Vagina (tissue), 2 donors: ENCODE results near the gene NLGN1. TPM values are rescaled to one million over a fixed set of nuclear protein-coding genes. Genes with fewer than 3 reads are reported as not detected.

ENCODE experiments used
- DNase-seq, 2 donors: peaks; one replicate each; pipeline ENCODE4 v3.0.0-alpha.2; 2017; ENCODE audit errors: extremely low spot score in 2 of 2
- H3K27ac ChIP-seq: fragments of 200-600 bp; sonication (generic); one replicate; pipeline ENCODE4 v1.5.1; 2019
- H3K27me3 ChIP-seq: fragments of 200-600 bp; sonication (generic); one replicate; pipeline ENCODE4 v1.5.1; 2019
- H3K36me3 ChIP-seq, 2 donors: fragments of 200-600 bp; sonication (generic); one replicate each; pipeline ENCODE4 v1.5.1; 2017 to 2019
- H3K4me1 ChIP-seq: fragments of 200-600 bp; sonication (generic); one replicate; pipeline ENCODE4 v1.5.1; 2019
- H3K4me3 ChIP-seq, 2 donors: fragments of 200-600 bp; sonication (generic); 1 replicate in 1 of 2; 2 replicates in 1 of 2; pipeline ENCODE4 v1.5.1; 2016 to 2019
- H3K9me3 ChIP-seq: fragments of 200-600 bp; sonication (generic); one replicate; pipeline ENCODE4 v1.5.1; 2019
- CTCF ChIP-seq, 3 experiments: fragments of 450-650 bp in 2 of 3; fragments of 200-600 bp in 1 of 3; sonication (generic) in 1 of 3; IDR thresholded peaks; one replicate each; pipeline ENCODE4 v1.5.1; 2017 to 2019; ENCODE audit warnings: antibody characterized with exemption in 3 of 3, mild to moderate bottlenecking in 2 of 3, moderate library complexity in 2 of 3
- POLR2A ChIP-seq, 2 donors: fragments of 450-650 bp; IDR thresholded peaks; one replicate each; pipeline ENCODE4 v1.6.1; 2017; ENCODE audit warnings: antibody characterized with exemption in 2 of 2, mild to moderate bottlenecking in 2 of 2, moderate library complexity in 2 of 2
- POLR2AphosphoS5 ChIP-seq, 2 donors: sonication (generic); formaldehyde crosslinking; IDR thresholded peaks; one replicate each; pipeline ENCODE4 v1.9.0; 2017; ENCODE audit warnings: antibody characterized with exemption in 2 of 2, mild to moderate bottlenecking in 2 of 2, low read depth in 1 of 2; ENCODE audit not compliant: insufficient read depth in 1 of 2
- intact Hi-C: fragments of 100-400 bp; cut with DNase I; formaldehyde crosslinking; loops from one replicate; pipeline ENCODE4 v1.15.1; 2023
- total RNA-seq: library from RNA; depleted of rRNA; stranded (reverse); fragments of >200 nt; gene quantifications from one replicate; pipeline ENCODE4 v1.2.3, GENCODE V29; 2016

The NLGN1 gene
- total RNA-seq, 1 donor from 2014 or later: 4.7 TPM

GRCh38 chr3:173992416-173992815 lies 594.9 kb downstream of the NLGN1 start:
- no peaks in the 10 kb centered on the region for H3K36me3 ChIP-seq
- intact Hi-C loops: no loop called here
- no peaks in the 10 kb centered on the region for H3K27me3 ChIP-seq
- TF ChIP-seq POLR2A (IDR thresholded peaks at IDR 0.05): no peak
- no peak for TF ChIP-seq CTCF (IDR thresholded peaks at IDR 0.05)
- TF ChIP-seq POLR2AphosphoS5 (IDR thresholded peaks at IDR 0.05; ENCODE audit: insufficient read depth in 1 of 2, low read depth in 1 of 2): no peak
- H3K27ac ChIP-seq: no peak overlapping the region
- H3K9me3 ChIP-seq: no peaks in the 10 kb centered on the region
- peaks cover 4% of the 10 kb centered on the region for H3K4me1 ChIP-seq
- no peak for DNase-seq
- no peak overlapping the region for H3K4me3 ChIP-seq

DNA sequence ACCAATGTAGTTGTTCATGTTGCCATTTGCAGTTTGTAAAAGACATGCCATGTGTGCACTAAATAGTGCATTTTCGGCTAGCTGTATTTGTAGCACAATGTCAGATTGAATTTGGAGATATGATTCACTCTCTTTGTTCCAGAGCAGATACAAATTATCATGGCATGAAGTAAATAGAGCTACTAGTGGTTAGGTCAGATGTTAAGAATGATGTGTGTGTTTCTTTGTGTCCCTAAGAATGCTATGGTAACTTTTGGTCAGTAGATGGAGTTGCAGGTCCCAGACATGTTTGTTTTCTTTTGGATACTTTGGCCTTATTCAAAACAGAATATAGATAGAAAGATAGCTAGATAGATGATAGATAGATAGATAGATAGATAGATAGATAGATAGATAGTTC lies 595.8 kb downstream of the NLGN1 start:
- H3K27ac ChIP-seq: no peak overlapping the region
- no peak overlapping the region for H3K4me3 ChIP-seq
- DNase-seq: no peak
- H3K4me1 ChIP-seq: peaks cover 4% of the 10 kb centered on the region
- H3K36me3 ChIP-seq: no peaks in the 10 kb centered on the region
- TF ChIP-seq POLR2A (IDR thresholded peaks at IDR 0.05): no peak
- no peak for TF ChIP-seq POLR2AphosphoS5 (IDR thresholded peaks at IDR 0.05; ENCODE audit: insufficient read depth in 1 of 2, low read depth in 1 of 2)
- no peak for TF ChIP-seq CTCF (IDR thresholded peaks at IDR 0.05)
- intact Hi-C loops: no loop called here
- no peaks in the 10 kb centered on the region for H3K27me3 ChIP-seq
- H3K9me3 ChIP-seq: no peaks in the 10 kb centered on the region

DNA sequence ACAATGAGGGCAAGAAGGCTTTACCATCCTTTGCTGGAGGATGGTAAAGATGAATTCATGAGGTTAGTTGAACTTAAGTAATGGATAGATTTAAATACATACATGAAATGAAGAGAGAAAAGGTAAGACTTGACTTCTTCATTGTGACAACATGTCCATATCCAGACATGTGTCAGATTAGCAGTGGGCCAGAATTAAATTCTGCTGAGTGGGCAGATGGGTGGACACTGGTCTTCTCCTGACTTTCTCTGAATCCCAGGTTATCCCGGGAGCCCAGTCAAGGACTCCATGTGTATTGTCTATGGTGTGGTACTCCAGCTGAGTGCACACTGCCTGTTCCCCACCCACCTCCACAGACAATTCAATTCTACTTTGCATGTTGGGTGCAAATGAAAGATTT lies 603.1 kb downstream of the NLGN1 start:
- Histone ChIP-seq H3K27ac (no peak overlapping the region), H3K4me3 (no peak overlapping the region), H3K9me3 (no peaks in the 10 kb centered on the region), H3K27me3 (no peaks in the 10 kb centered on the region), H3K36me3 (no peaks in the 10 kb centered on the region), H3K4me1 (no peaks in the 10 kb centered on the region)
- no peak for DNase-seq
- intact Hi-C loops: no loop called here
- no peak for TF ChIP-seq POLR2AphosphoS5 (IDR thresholded peaks at IDR 0.05; ENCODE audit: insufficient read depth in 1 of 2, low read depth in 1 of 2)
- no peak for TF ChIP-seq CTCF (IDR thresholded peaks at IDR 0.05)
- no peak for TF ChIP-seq POLR2A (IDR thresholded peaks at IDR 0.05)

GRCh38 chr3:174002543-174002942 lies 605.0 kb downstream of the NLGN1 start:
- Histone ChIP-seq H3K9me3 (no peaks in the 10 kb centered on the region), H3K27ac (no peak overlapping the region), H3K36me3 (no peaks in the 10 kb centered on the region), H3K4me1 (no peaks in the 10 kb centered on the region), H3K27me3 (no peaks in the 10 kb centered on the region), H3K4me3 (no peak overlapping the region)
- no peak for TF ChIP-seq CTCF (IDR thresholded peaks at IDR 0.05)
- no peak for TF ChIP-seq POLR2AphosphoS5 (IDR thresholded peaks at IDR 0.05; ENCODE audit: insufficient read depth in 1 of 2, low read depth in 1 of 2)
- TF ChIP-seq POLR2A (IDR thresholded peaks at IDR 0.05): no peak
- DNase-seq: no peak
- intact Hi-C loops: no loop called here

DNA sequence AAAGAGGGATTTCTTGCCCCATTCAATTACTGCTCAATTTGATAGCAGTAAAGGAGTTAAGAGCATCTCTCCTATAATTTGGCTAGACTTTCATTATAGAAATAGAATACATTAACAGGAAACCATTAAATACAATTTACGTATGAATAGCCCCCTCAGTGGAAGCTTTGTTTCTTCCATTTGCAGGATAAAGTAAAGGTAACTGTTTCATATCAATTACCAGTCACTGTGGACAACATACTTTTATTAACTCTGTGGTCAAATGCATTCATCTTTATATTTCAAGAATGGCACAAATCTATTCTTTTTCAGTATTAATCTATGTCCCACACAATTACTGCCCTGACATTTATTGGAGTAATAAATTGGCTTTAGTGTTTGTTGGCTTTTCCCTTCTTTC lies 613.4 kb downstream of the NLGN1 start:
- H3K4me1 ChIP-seq: no peaks in the 10 kb centered on the region
- H3K27me3 ChIP-seq: no peaks in the 10 kb centered on the region
- H3K4me3 ChIP-seq: no peak overlapping the region
- H3K9me3 ChIP-seq: no peaks in the 10 kb centered on the region
- no peaks in the 10 kb centered on the region for H3K36me3 ChIP-seq
- H3K27ac ChIP-seq: no peak overlapping the region
- TF ChIP-seq POLR2A (IDR thresholded peaks at IDR 0.05) (no peak), CTCF (IDR thresholded peaks at IDR 0.05) (no peak), POLR2AphosphoS5 (IDR thresholded peaks at IDR 0.05; ENCODE audit: insufficient read depth in 1 of 2, low read depth in 1 of 2) (no peak)
- intact Hi-C loops: no loop called here
- no peak for DNase-seq
